ENCODE measurements around the gene HDAC3.

HDAC3 gene

GRCh38 chr5:141657937-141658545, 21.4 kb upstream of the HDAC3 start:
- DNase-seq, result no peak

GRCh38 chr5:141657404-141657803, 20.8 kb upstream of the HDAC3 start:
- no peak for DNase-seq

- no peak for DNase-seq
Observed at GRCh38 chr5:141656396-141656795, 19.7 kb upstream of the HDAC3 start.

GRCh38 chr5:141655020-141655419, 18.4 kb upstream of the HDAC3 start:
- DNase-seq, result no peak

GRCh38 chr5:141654298-141654697, 17.6 kb upstream of the HDAC3 start:
- no peak for DNase-seq

DNA sequence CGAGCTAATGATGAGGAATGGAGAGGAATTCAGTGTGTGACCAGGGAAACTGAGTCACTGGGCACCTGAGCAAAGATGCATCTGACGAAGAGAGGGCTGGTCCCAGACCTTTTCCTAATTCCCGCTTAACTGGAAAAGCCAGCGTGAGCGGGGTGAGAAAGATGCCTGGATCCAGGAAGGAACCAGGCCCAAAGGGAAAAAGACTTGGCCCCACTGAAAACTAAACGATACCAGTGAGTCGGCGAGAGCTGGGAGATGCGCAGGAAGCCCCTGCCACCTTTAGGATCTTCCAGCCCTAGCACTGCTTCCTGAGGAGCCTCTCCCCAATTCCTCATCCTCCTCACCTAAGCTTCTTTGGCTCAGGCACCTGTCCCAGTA, 15.1 kb upstream of the HDAC3 start:
- DNase-seq, result no peak

- DNase-seq, result no peak
Observed at GRCh38 chr5:141650851-141651727, 14.4 kb upstream of the HDAC3 start, which contains the start of gene FCHSD1. TSS of gene FCHSD1 (minus strand) at chr5:141651418. CDS start at chr5:141651368, 50 bp downstream.

GRCh38 chr5:141649972-141650371, 13.3 kb upstream of the HDAC3 start:
- DNase-seq, result no peak

- DNase-seq, result no peak
Observed at GRCh38 chr5:141649056-141649688, 12.5 kb upstream of the HDAC3 start.

DNA sequence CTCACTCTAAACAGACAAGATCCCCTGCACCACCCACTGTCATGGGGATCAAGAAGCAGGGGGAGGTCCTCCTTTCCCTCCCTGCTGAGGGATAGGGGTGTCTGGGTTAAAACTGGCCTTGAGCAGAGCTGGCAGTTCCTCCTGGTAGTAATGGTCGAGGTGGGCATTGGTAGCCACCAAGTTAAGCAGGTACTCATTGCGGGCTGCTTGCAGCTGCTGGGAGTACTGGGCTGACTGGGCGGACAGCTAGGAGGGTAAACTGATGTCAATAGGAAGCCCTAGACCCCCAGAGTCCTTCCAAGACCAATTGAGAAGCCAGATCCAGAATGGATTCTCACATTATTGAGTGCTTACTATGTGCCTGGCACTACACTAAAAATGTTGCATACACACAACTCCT, 11.2 kb upstream of the HDAC3 start:
- no peak for DNase-seq

GRCh38 chr5:141647242-141647641, 10.6 kb upstream of the HDAC3 start:
- DNase-seq, result no peak

DNA sequence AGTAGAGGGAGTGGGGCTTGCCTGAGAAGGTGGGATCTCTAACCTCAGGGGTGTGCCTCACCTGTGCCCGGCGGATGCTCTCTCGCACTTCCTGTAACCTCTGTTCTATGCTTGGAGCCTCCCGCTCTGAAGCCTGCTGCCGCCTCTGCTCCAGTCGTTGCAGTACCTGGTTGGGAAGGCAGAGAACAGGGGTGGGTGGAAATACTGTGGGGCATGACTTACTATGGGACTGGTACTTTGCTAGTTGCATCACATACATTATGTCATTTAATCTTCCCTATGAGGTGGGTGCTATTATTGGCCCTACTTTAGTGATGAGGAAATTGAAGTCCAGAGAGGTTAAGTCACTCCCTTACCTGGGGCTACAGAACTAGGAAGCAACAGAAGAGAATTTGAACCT, 9.4 kb upstream of the HDAC3 start:
- no peak for DNase-seq

DNA sequence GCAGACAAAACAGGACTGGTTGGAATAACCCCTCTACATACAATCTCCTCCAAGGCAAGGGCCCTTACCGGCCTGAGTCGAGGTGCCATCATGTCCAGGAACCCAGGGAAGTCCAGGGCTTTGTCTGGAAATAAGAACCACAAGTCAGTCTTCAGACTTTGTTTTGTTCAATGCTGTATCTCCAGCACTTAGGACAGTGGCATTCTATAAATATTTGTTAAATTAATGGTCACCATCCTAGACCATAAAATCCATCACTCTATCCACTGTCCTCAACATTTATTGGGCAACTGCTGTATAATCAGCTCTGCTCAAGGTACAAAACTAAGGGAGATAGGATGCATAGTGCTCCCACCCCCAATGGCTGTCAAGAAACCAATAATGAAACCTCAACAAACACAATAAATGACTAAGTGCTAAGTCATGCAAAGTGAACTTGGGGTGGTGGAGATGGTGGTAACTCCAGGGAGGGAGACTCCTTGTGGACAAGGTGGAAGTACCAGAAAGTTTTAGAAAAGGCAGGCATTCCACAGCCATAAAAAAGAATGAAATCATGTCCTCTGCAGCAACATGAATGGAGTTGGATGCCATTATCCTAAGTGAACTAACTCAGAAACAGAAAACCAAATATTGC, 5.1 kb upstream of the HDAC3 start:
- no peak for DNase-seq

- no peak for DNase-seq
Observed at GRCh38 chr5:141640698-141641097, 4.0 kb upstream of the HDAC3 start.

- DNase-seq, result no peak
Observed at GRCh38 chr5:141640051-141640415, 3.4 kb upstream of the HDAC3 start.

- no peak for DNase-seq
Observed at GRCh38 chr5:141639357-141640050, 2.9 kb upstream of the HDAC3 start.

DNA sequence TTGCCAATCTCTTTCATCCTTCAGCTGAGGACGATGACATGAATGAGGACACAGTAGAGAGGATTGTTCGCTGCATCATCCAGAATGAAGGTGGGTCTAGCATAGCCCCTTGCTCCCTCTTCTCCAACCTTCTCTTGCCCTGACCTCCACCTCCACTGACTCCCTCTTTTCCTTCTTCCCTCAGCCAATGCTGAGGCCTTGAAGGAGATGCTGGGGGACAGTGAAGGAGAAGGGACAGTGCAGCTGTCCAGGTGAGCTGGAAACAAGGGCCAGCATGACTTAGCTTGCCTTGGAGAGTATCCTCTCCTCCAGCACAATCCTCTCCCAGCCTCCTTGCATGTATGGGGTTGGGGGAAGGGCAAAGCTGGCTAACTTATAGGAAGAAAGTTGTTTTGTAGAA, 2.1 kb upstream of the HDAC3 start:
- no peak for DNase-seq

GRCh38 chr5:141637767-141638419, 1.2 kb upstream of the HDAC3 start:
- no peak for DNase-seq

DNA sequence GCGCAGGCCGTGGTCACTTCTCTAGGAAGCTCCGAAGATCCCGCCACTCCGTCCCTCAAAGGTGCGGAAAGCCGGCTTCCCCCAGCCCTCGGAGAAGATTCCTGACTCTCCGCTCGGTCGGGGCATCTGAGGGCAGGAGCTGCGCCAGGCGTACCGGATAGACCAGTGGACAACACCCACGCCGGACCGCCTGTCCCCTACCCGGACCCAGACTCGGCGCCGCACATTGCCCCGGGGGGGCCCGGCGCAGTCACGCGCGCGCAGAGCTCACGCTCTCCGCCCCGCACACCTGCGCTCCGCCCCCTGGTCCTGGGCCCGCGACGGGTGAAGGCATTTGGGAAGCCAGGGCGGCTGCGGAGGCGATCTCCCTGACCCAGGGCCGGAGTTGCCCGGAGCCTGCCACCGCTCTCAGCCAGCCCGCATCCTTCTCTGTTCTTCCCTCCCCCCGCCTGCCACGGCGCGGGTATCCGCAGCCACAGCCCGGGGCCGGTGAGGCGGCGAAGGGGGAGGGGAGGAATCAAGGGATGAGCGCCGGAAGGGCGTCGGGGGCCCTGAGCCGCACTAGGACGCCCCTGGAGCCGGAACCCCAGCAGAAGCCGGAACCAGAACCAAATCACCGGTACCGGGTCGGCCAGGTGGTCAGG, 596 bp upstream of the HDAC3 start:
- no peak for DNase-seq

GRCh38 chr5:141636106-141636412, 590 bp downstream of the HDAC3 start:
- no peak for DNase-seq

DNA sequence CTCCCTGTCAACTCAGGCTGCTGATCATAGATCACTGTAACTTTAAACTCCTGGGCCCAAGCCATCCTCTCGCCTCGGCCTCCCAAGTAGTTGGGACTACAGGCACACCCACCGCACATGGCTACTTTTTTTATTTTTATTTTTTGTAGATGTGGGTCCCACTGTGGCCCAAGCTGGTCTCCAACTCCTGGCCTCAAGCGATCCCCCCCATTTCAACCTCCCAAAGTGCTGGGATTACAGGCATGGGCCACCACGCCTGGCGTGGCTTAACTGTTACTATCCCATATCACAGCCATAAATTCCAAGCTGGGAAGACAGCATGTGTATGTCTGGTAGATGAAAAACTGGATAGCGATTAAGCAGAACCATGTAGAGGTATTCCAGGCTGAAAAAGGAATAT, 1.0 kb downstream of the HDAC3 start:
- no peak for DNase-seq

DNA sequence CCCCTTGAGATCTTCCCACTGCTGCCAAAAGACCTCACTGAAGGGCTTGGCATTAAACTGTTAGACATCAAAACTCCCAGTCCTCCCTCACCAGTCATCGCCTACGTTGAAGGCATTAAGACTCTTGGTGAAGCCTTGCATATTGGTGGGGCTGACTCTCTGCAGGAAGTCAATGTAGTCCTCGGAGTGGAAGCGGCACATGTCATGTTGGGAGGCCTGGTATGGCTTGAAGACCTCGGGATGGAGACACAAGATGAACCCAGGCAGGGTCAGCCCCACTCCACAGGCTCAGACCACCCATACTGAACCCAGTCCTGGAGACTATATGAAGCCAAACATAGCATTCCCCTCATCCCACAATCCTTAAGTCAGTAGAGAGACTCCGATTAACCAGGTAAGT, 1.9 kb downstream of the HDAC3 start:
- no peak for DNase-seq

All from KG1 (cell line).